H9 (cell line): Measurements from ENCODE around the gene MECR. TPM values are rescaled to one million over a fixed set of nuclear protein-coding genes. Genes with fewer than 3 reads are reported as not detected.

Experiments
- DNase-seq: peaks from one replicate; pipeline ENCODE4 v3.0.0-alpha.2; 2017
- H2AFZ ChIP-seq: one replicate; pipeline ENCODE4 v1.6.1; 2013; ENCODE audit warnings: mild to moderate bottlenecking, low read length, control low read depth, moderate library complexity
- H2AK5ac ChIP-seq: 2 replicates; pipeline ENCODE4 v1.6.1; 2013; ENCODE audit warnings: low read length, control low read depth, mixed read lengths; ENCODE audit not compliant: insufficient read length
- H2BK120ac ChIP-seq: one replicate; pipeline ENCODE4 v1.6.1; 2013; ENCODE audit warnings: low read depth, mild to moderate bottlenecking, low read length, control low read depth, inconsistent platforms; ENCODE audit not compliant: poor library complexity, severe bottlenecking
- H2BK12ac ChIP-seq: 2 replicates; pipeline ENCODE4 v1.6.1; 2013; ENCODE audit warnings: low read length, control low read depth, mixed read lengths, low read depth; ENCODE audit not compliant: insufficient read length
- H2BK15ac ChIP-seq: 2 replicates; pipeline ENCODE4 v1.6.1; 2013; ENCODE audit warnings: low read depth, low read length, control low read depth
- H2BK20ac ChIP-seq: one replicate; pipeline ENCODE4 v1.6.1; 2013; ENCODE audit warnings: low read depth, mild to moderate bottlenecking, low read length, control low read depth, inconsistent platforms; ENCODE audit not compliant: poor library complexity, severe bottlenecking
- H2BK5ac ChIP-seq: 2 replicates; pipeline ENCODE4 v1.6.1; 2013; ENCODE audit warnings: low read length, control low read depth, mixed read lengths; ENCODE audit not compliant: insufficient read length
- H3K14ac ChIP-seq: 2 replicates; pipeline ENCODE4 v1.6.1; 2013; ENCODE audit warnings: low read length, control low read depth; ENCODE audit not compliant: insufficient read depth
- H3K18ac ChIP-seq: 2 replicates; pipeline ENCODE4 v1.6.1; 2013; ENCODE audit warnings: low read depth, mild to moderate bottlenecking, mixed read lengths, low read length, control low read depth; ENCODE audit not compliant: insufficient read length
- H3K23ac ChIP-seq: 2 replicates; pipeline ENCODE4 v1.6.1; 2013; ENCODE audit warnings: low read length, control low read depth, mixed read lengths, low read depth; ENCODE audit not compliant: insufficient read length
- H3K23me2 ChIP-seq: 2 replicates; pipeline ENCODE4 v1.6.1; 2013; ENCODE audit warnings: low read depth, mild to moderate bottlenecking, mixed read lengths, low read length, control low read depth; ENCODE audit not compliant: insufficient read length, poor library complexity, severe bottlenecking
- H3K27ac ChIP-seq: 2 replicates; pipeline ENCODE4 v1.5.1; 2013; ENCODE audit warnings: low read length, control low read depth, mixed read lengths, low read depth; ENCODE audit not compliant: insufficient read length
- H3K27me3 ChIP-seq: 2 replicates; pipeline ENCODE4 v1.6.1; 2013; ENCODE audit warnings: low read length, control low read depth, inconsistent platforms; ENCODE audit not compliant: insufficient read depth
- H3K4ac ChIP-seq: 2 replicates; pipeline ENCODE4 v1.6.1; 2013; ENCODE audit warnings: low read depth, mild to moderate bottlenecking, control low read depth, inconsistent platforms, low read length, moderate library complexity
- H3K4me1 ChIP-seq: 2 replicates; pipeline ENCODE4 v1.6.1; 2013; ENCODE audit warnings: low read length, control low read depth, inconsistent platforms; ENCODE audit not compliant: insufficient read depth
- H3K4me2 ChIP-seq: 2 replicates; pipeline ENCODE4 v1.6.1; 2013; ENCODE audit warnings: low read length, control low read depth, mixed read lengths; ENCODE audit not compliant: insufficient read length, insufficient read depth
- H3K56ac ChIP-seq: 2 replicates; pipeline ENCODE4 v1.6.1; 2013; ENCODE audit warnings: low read depth, mild to moderate bottlenecking, mixed read lengths, low read length, control low read depth; ENCODE audit not compliant: insufficient read length
- H3K79me1 ChIP-seq: 2 replicates; pipeline ENCODE4 v1.6.1; 2013; ENCODE audit warnings: low read depth, mild to moderate bottlenecking, moderate library complexity, low read length, control low read depth, inconsistent platforms; ENCODE audit not compliant: insufficient read depth, poor library complexity, severe bottlenecking
- H3K79me2 ChIP-seq: 2 replicates; pipeline ENCODE4 v1.6.1; 2013; ENCODE audit warnings: low read length, control low read depth, inconsistent platforms; ENCODE audit not compliant: insufficient read depth
- H3K9ac ChIP-seq: 2 replicates; pipeline ENCODE4 v1.6.1; 2013; ENCODE audit warnings: low read length, control low read depth, mixed read lengths; ENCODE audit not compliant: insufficient read length; ENCODE audit errors: extremely low read depth
- H3K9me3 ChIP-seq: one replicate; pipeline ENCODE4 v1.6.1; 2013; ENCODE audit warnings: low read depth, low read length, inconsistent platforms; ENCODE audit not compliant: control insufficient read depth
- H3T11ph ChIP-seq: one replicate; pipeline ENCODE4 v1.6.1; 2013; ENCODE audit warnings: mild to moderate bottlenecking, low read length, control low read depth, inconsistent platforms
- H4K20me1 ChIP-seq: one replicate; pipeline ENCODE4 v1.6.1; 2013; ENCODE audit not compliant: control insufficient read depth, insufficient read length, insufficient read depth
- H4K5ac ChIP-seq: 2 replicates; pipeline ENCODE4 v1.6.1; 2013; ENCODE audit warnings: low read depth, mild to moderate bottlenecking, mixed read lengths, low read length, control low read depth; ENCODE audit not compliant: insufficient read length
- H4K8ac ChIP-seq: replicated peaks from 2 replicates; pipeline ENCODE4 v1.6.1; 2013; ENCODE audit warnings: low read length, control low read depth, mixed read lengths, low read depth; ENCODE audit not compliant: insufficient read length
- H4K91ac ChIP-seq: 2 replicates; pipeline ENCODE4 v1.6.1; 2013; ENCODE audit warnings: low read depth, mild to moderate bottlenecking, moderate library complexity, mixed read lengths, low read length, control low read depth; ENCODE audit not compliant: insufficient read length
- H3K27ac Mint-ChIP-seq, 3 experiments: 2 replicates in 2 of 3; 3 replicates in 1 of 3; pipeline ENCODE4 v1.8.0; 2020 to 2021; ENCODE audit warnings: mixed read lengths in 3 of 3, mild to moderate bottlenecking in 1 of 3, moderate library complexity in 1 of 3
- H3K27me3 Mint-ChIP-seq: 2 replicates; pipeline ENCODE4 v1.8.0; 2021; ENCODE audit warnings: low read depth, mild to moderate bottlenecking, moderate library complexity, mixed read lengths
- H3K36me3 Mint-ChIP-seq, 3 experiments: 2 replicates in 2 of 3; 3 replicates in 1 of 3; pipeline ENCODE4 v1.8.0; 2020 to 2021; ENCODE audit warnings: low read depth in 3 of 3, mixed read lengths in 3 of 3; ENCODE audit not compliant: insufficient read depth in 1 of 3
- H3K4me1 Mint-ChIP-seq, 2 experiments: 2 replicates each; pipeline ENCODE4 v1.8.0; 2020; ENCODE audit warnings: mixed read lengths in 2 of 2
- H3K4me3 Mint-ChIP-seq, 2 experiments: 2 replicates in 1 of 2; 3 replicates in 1 of 2; pipeline ENCODE4 v1.8.0; 2020 to 2021; ENCODE audit warnings: mild to moderate bottlenecking in 2 of 2, mixed read lengths in 2 of 2, moderate library complexity in 1 of 2
- H3K9me3 Mint-ChIP-seq, 2 experiments: 2 replicates in 1 of 2; 3 replicates in 1 of 2; pipeline ENCODE4 v1.8.0; 2020; ENCODE audit warnings: mild to moderate bottlenecking in 2 of 2, mixed read lengths in 2 of 2, moderate library complexity in 1 of 2
- CTCF ChIP-seq: fragments of 200-600 bp; sonication (generic); conservative IDR thresholded peaks from 3 replicates; pipeline ENCODE4 v1.8.0; 2021; ENCODE audit warnings: antibody characterized with exemption, mild to moderate bottlenecking
- WGBS: extraction: QIAGEN DNeasy Blood & Tissue Kit; methylation state at CpG from one replicate; pipeline ENCODE4 v1.1.7; 2013; ENCODE audit warnings: missing lambda C conversion rate, low lambda C conversion rate, mixed read lengths; ENCODE audit not compliant: insufficient read length; ENCODE audit errors: extremely low coverage; 5-methylcytosine and 5-hydroxymethylcytosine counted together
- total RNA-seq: library from RNA; stranded (reverse); gene quantifications from 2 replicates; pipeline ENCODE4 v1.2.1, GENCODE V29; 2021

The MECR gene
- total RNA-seq, 1 experiment from 2014 or later = 30.9 TPM

DNA sequence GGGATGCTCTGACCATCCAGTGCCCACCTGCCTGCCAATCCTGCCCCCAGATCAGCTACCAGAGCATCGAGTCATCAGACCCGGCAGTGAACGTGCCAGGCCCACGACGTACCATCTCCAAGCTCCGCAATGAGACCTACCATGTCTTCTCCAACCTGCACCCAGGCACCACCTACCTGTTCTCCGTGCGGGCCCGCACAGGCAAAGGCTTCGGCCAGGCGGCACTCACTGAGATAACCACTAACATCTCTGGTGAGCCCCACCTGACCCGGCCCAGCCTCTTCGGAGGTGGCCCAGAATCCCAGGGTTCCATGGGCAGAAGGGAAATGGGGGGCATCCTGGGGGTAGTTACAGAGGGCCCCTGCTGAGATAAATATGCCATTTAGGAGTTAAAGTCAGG, 48.7 kb upstream of the MECR start:
- no peak overlapping the region for H4K5ac ChIP-seq
- Mint-ChIP-seq H3K27ac (peak overlapping the region in 1 of 3 experiments; percentile 40; a peak in 2 of 7 replicates), H3K36me3 (peaks cover 3 to 27% (median 25%) of the 10 kb centered on the region in 3 experiments; a peak in 6 of 7 replicates), H3K4me1 (peaks cover 26 to 28% of the 10 kb centered on the region in 2 experiments), H3K9me3 (no peaks in the 10 kb centered on the region), H3K27me3 (no peaks in the 10 kb centered on the region; the same call in 1 of the 2 replicates), H3K4me3 (no peak overlapping the region)
- no peak overlapping the region for H2BK12ac ChIP-seq
- no peak overlapping the region for H3K4me2 ChIP-seq
- H3K79me2 ChIP-seq = no peaks in the 10 kb centered on the region
- H3K4me1 ChIP-seq = no peaks in the 10 kb centered on the region; the same call in 1 of the 2 replicates
- no peak overlapping the region for H4K8ac ChIP-seq
- no peak overlapping the region for H3K9ac ChIP-seq
- H3K9me3 ChIP-seq = no peaks in the 10 kb centered on the region
- no peaks in the 10 kb centered on the region for H4K20me1 ChIP-seq
- no peak overlapping the region for H2BK5ac ChIP-seq
- no peaks in the 10 kb centered on the region for H3K79me1 ChIP-seq
- H3K23me2 ChIP-seq = peaks cover 2% of the 10 kb centered on the region
- H3K18ac ChIP-seq = no peak overlapping the region
- no peak overlapping the region for H2AFZ ChIP-seq
- H2BK20ac ChIP-seq = no peak overlapping the region
- no peak overlapping the region for H2AK5ac ChIP-seq
- H2BK15ac ChIP-seq = no peak overlapping the region
- H2BK120ac ChIP-seq = no peak overlapping the region
- H3K23ac ChIP-seq = no peak overlapping the region
- DNase-seq = no peak
- no peak overlapping the region for H3T11ph ChIP-seq
- H3K27me3 ChIP-seq = no peaks in the 10 kb centered on the region
- no peak overlapping the region for H4K91ac ChIP-seq
- no peak overlapping the region for H3K14ac ChIP-seq
- no peak overlapping the region for H3K4ac ChIP-seq
- no peak for TF ChIP-seq CTCF
- no peak overlapping the region for H3K56ac ChIP-seq
- no CpG with 5 or more reads among the region's 13 CpGs for WGBS
- H3K27ac ChIP-seq = no peak overlapping the region
